ENCODE measurements around the gene BDKRB2.

BDKRB2 gene

GRCh38 chr14:96264853-96265252, 60.2 kb downstream of the BDKRB2 start:
- no peak for TF ChIP-seq PKNOX1 (IDR thresholded peaks at IDR 0.05)
- ChIA-PET CTCF (no interaction called here), POLR2A (no interaction called here)
- DNase-seq (ENCODE audit: extremely low spot score), result peak; percentile 21

GRCh38 chr14:96265383-96266095, 60.9 kb downstream of the BDKRB2 start:
- DNase-seq (ENCODE audit: extremely low spot score), result no peak
- POLR2A ChIA-PET, result no interaction called here
- no peak for TF ChIP-seq CTBP1 (IDR thresholded peaks at IDR 0.05; ENCODE audit: borderline replicate concordance)
- no peak for TF ChIP-seq SUZ12 (IDR thresholded peaks at IDR 0.05)
- no peak for TF ChIP-seq LEF1 (IDR thresholded peaks at IDR 0.05; ENCODE audit: borderline replicate concordance)
- TF ChIP-seq FOXA1 (IDR thresholded peaks at IDR 0.05), result no peak
- CTCF ChIA-PET, result no interaction called here

- POLR2A ChIA-PET, result no interaction called here
- CTCF ChIA-PET, result no interaction called here
- no peak for DNase-seq (ENCODE audit: extremely low spot score)
- no peak for TF ChIP-seq BHLHE40 (IDR thresholded peaks at IDR 0.05; ENCODE audit: borderline replicate concordance)
- TF ChIP-seq FOXM1 (IDR thresholded peaks at IDR 0.05; ENCODE audit: borderline replicate concordance), result no peak
- no peak for TF ChIP-seq ARNT (IDR thresholded peaks at IDR 0.05)
- TF ChIP-seq ZNF384 (IDR thresholded peaks at IDR 0.05), result no peak
- TF ChIP-seq HDGF (IDR thresholded peaks at IDR 0.05; ENCODE audit: borderline replicate concordance), result no peak
- TF ChIP-seq SP1 (IDR thresholded peaks at IDR 0.05), result no peak
- TF ChIP-seq FOXA1 (IDR thresholded peaks at IDR 0.05), result no peak
- TF ChIP-seq LEF1 (IDR thresholded peaks at IDR 0.05; ENCODE audit: borderline replicate concordance), result no peak
These were observed 62.7 kb downstream of the BDKRB2 start for GRCh38 chr14:96267336-96267735.

- DNase-seq (ENCODE audit: extremely low spot score), result no peak
- TF ChIP-seq FOXA1 (IDR thresholded peaks at IDR 0.05), result no peak
- TF ChIP-seq FOXK2 (IDR thresholded peaks at IDR 0.05), result no peak
- no peak for TF ChIP-seq TARDBP (IDR thresholded peaks at IDR 0.05)
- no peak for TF ChIP-seq LEF1 (IDR thresholded peaks at IDR 0.05; ENCODE audit: borderline replicate concordance)
- no peak for TF ChIP-seq NFRKB (IDR thresholded peaks at IDR 0.05)
- no peak for TF ChIP-seq L3MBTL2 (conservative IDR thresholded peaks at IDR 0.05)
- no peak for TF ChIP-seq ARNT (IDR thresholded peaks at IDR 0.05)
- TF ChIP-seq FOXM1 (IDR thresholded peaks at IDR 0.05; ENCODE audit: borderline replicate concordance), result no peak
- no peak for TF ChIP-seq SP1 (IDR thresholded peaks at IDR 0.05)
- TF ChIP-seq ZNF384 (IDR thresholded peaks at IDR 0.05), result no peak
- no peak for TF ChIP-seq PKNOX1 (IDR thresholded peaks at IDR 0.05)
- no peak for TF ChIP-seq ELF4 (IDR thresholded peaks at IDR 0.05)
- TF ChIP-seq HDGF (IDR thresholded peaks at IDR 0.05; ENCODE audit: borderline replicate concordance), result no peak
- no peak for TF ChIP-seq SUZ12 (IDR thresholded peaks at IDR 0.05)
- no peak for TF ChIP-seq BHLHE40 (IDR thresholded peaks at IDR 0.05; ENCODE audit: borderline replicate concordance)
- TF ChIP-seq CTBP1 (IDR thresholded peaks at IDR 0.05; ENCODE audit: borderline replicate concordance), result no peak
- CTCF ChIA-PET, result no interaction called here
- POLR2A ChIA-PET, result no interaction called here
These were observed 63.3 kb downstream of the BDKRB2 start for GRCh38 chr14:96267916-96268315.

GRCh38 chr14:96268431-96269358, 64.1 kb downstream of the BDKRB2 start:
- ChIA-PET CTCF (interaction anchor here (0.6 kb wide), 1 partner anchor 168 kb away, joined by 3 read pairs; no protein-coding TSS in a partner anchor), POLR2A (no interaction called here)
- TF ChIP-seq FOXK2 (IDR thresholded peaks at IDR 0.05), result no peak
- TF ChIP-seq HDGF (IDR thresholded peaks at IDR 0.05; ENCODE audit: borderline replicate concordance), result no peak
- TF ChIP-seq SP1 (IDR thresholded peaks at IDR 0.05), result no peak
- no peak for TF ChIP-seq ZNF384 (IDR thresholded peaks at IDR 0.05)
- TF ChIP-seq PKNOX1 (IDR thresholded peaks at IDR 0.05), result no peak
- TF ChIP-seq FOXM1 (IDR thresholded peaks at IDR 0.05; ENCODE audit: borderline replicate concordance), result no peak
- TF ChIP-seq SUZ12 (IDR thresholded peaks at IDR 0.05), result no peak
- no peak for TF ChIP-seq TARDBP (IDR thresholded peaks at IDR 0.05)
- TF ChIP-seq CTBP1 (IDR thresholded peaks at IDR 0.05; ENCODE audit: borderline replicate concordance), result no peak
- no peak for TF ChIP-seq L3MBTL2 (conservative IDR thresholded peaks at IDR 0.05)
- no peak for DNase-seq (ENCODE audit: extremely low spot score)

DNA sequence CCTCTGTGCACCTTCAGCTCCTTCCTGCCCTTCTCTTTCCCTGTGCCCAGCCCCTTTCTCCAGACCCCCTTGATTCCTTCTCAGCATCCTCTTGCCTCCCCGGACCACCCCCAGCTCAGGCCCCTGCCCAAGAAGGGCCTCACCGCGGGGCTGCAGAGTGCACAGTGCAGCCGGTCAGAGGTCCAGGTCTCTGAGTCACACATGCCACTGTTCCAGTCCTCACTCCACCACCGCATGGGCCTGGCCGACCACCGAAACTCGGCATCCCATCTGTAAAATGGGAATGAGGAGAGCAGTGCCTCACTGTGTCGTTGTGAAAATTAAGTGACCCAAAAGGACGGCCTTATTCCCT, 64.7 kb downstream of the BDKRB2 start:
- ChIA-PET POLR2A (no interaction called here), CTCF (interaction anchor here (0.6 kb wide), 1 partner anchor 169 kb away, joined by 3 read pairs; no protein-coding TSS in a partner anchor)
- no peak for DNase-seq (ENCODE audit: extremely low spot score)
- no peak for TF ChIP-seq SP1 (IDR thresholded peaks at IDR 0.05)
- no peak for TF ChIP-seq ELF4 (IDR thresholded peaks at IDR 0.05)
- TF ChIP-seq LEF1 (IDR thresholded peaks at IDR 0.05; ENCODE audit: borderline replicate concordance), result no peak
- TF ChIP-seq NFRKB (IDR thresholded peaks at IDR 0.05), result no peak
- no peak for TF ChIP-seq ZNF384 (IDR thresholded peaks at IDR 0.05)
- TF ChIP-seq ARNT (IDR thresholded peaks at IDR 0.05), result no peak
- no peak for TF ChIP-seq SUZ12 (IDR thresholded peaks at IDR 0.05)
- no peak for TF ChIP-seq L3MBTL2 (conservative IDR thresholded peaks at IDR 0.05)
- TF ChIP-seq CTBP1 (IDR thresholded peaks at IDR 0.05; ENCODE audit: borderline replicate concordance), result no peak

All from HEK293T (cell line).